Measurements from ENCODE around the gene DTNBP1. TPM values are rescaled to one million over a fixed set of nuclear protein-coding genes. Genes with fewer than 3 reads are reported as not detected.

The DTNBP1 gene
- total RNA-seq, 1 donor from 2014 or later, result 27.0 TPM

DNA sequence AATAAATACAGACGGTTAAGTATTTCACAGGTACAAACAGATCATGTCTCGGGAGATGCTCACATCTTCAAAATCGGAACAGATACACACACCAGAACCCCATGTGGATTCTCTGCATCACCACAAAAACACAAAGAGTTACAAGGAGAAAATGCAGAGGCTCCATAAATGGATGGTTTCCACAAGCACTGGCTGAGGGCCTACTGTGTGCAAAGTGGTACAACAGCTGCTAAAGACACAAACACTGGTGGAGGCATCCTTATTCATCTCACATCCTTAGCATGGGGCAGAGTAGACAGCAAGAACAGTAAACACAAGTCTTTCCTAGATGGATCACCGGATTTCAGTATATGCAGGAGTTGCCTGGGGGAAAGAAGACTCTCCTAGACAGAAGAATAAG lies 88.8 kb downstream of the DTNBP1 start:
- DNase-seq, result no peak
- ATAC-seq, result no peak

DNA sequence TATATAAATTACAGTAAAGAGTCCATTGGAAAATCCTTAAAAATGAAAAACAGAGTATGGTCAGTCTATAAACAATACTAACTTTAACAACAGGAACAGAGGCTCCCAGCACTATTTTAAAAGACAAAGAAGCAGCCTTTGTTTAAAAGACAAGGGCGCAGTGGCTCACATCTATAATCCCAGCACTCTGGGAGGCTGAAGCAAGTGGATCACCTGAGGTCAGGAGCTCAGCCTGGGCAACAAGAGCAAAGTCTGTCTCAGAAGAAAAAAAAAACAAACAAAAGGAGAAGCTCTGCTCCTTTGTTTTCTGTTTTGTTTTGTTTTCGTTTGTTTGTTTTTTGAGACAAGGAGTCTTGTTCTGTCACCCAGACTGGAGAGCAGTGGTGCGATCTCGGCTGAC lies 89.4 kb downstream of the DTNBP1 start:
- DNase-seq (no peak), ATAC-seq (no peak)
- intact Hi-C loops (cut with micrococcal nuclease), result no loop called here

More for the DNA sequence above, 88.8 kb downstream of the DTNBP1 start:
- intact Hi-C loops (cut with micrococcal nuclease), result no loop called here

DNA sequence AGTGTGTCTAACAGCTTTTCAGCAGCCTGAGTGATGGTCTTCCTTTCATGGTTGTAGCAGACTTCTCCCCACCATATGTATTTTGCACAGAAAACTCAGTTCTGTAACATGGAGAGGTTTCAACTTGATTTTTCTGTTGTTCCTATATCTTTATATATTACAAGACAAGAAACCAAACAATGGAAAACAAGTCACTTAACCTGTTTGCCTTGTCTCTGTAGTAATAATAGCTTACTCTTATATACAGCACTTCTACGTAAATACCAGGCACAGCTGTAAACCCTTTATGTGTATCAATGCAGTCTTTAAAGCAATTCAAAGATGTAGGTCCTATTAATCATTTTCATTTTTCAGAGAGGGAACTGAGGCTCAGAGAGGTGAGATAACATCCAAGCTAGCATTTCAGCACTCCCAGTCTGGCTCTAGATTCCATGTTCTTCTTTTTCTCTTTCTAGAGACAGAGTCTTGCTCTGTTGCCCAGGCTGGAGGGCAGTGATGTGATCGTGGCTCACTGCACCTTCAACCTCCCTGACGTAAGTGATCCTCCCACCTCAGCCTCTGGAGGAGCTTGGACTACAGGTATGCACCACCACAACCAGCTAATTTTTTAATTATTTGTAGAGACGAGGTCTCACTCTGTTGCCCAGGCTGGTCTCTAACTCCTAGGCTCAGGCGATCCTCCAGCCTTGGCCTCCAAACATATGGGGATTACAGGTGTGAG lies 90.4 kb downstream of the DTNBP1 start:
- ATAC-seq (no peak), DNase-seq (no peak)
- intact Hi-C loops (cut with micrococcal nuclease), result no loop called here

DNA sequence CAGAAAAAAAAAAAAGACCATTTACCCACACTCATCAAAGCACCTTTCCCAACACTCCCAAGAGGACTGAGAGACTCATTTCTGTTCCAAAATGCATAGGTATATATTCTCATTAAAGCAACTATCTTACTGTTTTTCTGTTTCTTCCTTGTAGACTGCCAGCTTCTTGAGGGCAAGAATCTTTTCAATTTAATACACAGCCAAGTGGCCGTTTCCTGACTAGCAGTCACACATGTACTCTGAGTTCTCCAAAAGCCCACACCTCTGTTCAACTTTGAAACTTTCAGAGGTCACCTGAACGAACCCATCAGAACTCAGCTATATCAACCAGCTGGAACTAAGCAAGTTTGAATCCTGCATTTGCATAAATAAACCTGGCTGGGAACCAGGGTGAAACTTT lies 92.7 kb downstream of the DTNBP1 start:
- DNase-seq, result no peak
- intact Hi-C loops (cut with micrococcal nuclease), result no loop called here

DNA sequence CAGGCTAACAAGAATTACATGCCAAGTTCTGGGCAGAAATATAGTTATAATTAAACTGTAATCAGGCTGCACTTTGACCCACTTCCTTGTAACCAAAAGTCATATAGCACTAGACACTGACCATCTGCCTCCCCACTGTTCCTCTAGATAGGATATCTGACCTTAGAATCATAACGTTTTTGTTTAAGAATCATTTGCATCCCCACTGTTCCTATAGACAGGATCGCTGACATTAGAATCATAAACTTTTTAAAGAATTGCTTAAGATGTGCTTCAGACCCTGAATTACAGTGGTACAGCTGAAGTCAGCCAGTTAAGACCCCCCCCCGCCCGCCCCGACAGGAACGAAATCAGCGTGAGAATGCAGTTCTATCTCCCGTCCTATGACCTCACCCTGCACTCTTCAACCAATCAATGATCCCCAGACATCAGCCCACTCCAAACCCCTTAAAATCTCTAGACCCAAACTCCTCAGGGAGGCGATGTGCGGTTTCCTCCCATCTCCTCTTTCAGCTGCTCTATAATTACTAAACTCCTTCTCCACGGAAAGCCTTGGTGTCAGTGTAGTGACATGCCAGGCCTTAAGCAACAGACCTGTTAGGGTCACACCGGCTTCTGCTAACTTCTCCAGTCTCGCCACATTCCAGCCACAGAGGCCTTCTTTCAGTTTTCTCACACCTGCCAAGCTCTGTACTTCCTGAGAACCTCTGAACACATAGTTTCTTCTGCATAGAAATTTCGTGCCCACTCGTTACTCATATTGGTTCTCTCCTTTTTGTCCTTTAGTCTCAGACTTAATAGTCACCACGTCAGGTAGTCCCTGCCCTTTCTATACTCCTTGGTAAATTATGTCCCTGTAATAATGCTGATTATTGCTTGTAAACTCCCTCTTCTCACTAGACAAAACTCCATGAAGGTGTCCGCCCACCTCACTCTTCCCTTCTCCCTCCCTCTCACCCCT lies 93.5 kb downstream of the DTNBP1 start:
- no peak for DNase-seq
- intact Hi-C loops (cut with micrococcal nuclease), result no loop called here
- peak; percentile 57 for ATAC-seq

More for the DNA sequence above, 92.7 kb downstream of the DTNBP1 start:
- no peak for ATAC-seq

GRCh38 chr6:15562977-15563376 lies 99.9 kb downstream of the DTNBP1 start:
- intact Hi-C loops (cut with micrococcal nuclease), result no loop called here

GRCh38 chr6:15561447-15562199 lies 101.2 kb downstream of the DTNBP1 start:
- intact Hi-C loops (cut with micrococcal nuclease), result no loop called here
- no peak for ATAC-seq

More at GRCh38 chr6:15562977-15563376, 99.9 kb downstream of the DTNBP1 start:
- ATAC-seq (no peak), DNase-seq (no peak)

DNA sequence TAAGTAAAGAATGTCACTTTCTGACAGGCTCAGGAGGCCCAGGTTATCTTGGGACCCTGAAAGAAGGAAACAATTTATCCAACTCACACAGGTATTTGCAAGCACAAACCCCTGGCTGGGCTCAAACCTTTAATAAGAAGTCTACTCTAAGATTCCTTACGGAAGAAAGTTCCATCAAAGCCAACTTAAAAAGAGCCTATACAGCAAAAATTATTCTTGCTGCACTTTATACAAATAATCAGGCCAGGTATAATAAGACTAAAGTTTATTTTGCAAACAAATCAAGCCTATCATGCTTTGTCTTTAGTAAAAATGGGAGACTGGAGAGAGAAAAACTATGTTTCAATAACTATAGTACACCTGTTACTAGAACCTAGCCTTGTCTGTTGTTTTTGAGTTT lies 102.1 kb downstream of the DTNBP1 start:
- no peak for ATAC-seq
- DNase-seq, result no peak
- intact Hi-C loops (cut with micrococcal nuclease), result no loop called here

More at GRCh38 chr6:15561447-15562199, 101.2 kb downstream of the DTNBP1 start:
- DNase-seq, result no peak

DNA sequence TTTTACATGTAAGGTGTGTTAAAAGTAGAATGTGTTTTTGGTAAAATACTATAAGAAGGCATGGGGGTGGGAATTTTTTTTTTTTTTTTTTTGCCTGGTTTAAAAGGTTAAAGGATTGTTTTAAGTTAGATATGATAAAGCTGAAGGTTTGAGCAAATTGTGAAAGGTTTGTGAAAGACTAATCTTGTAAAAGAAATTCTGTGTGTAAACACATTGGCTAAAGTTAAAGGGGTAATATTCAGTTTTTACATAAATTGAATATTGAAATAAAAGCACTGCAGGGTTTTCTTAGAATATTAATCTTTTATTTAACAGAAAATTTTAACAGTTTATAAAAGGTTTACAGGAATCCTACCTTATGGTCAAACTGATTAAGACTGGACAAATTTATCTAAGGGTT lies 105.7 kb downstream of the DTNBP1 start:
- intact Hi-C loops (cut with micrococcal nuclease), result no loop called here
- no peak for ATAC-seq
- no peak for DNase-seq

DNA sequence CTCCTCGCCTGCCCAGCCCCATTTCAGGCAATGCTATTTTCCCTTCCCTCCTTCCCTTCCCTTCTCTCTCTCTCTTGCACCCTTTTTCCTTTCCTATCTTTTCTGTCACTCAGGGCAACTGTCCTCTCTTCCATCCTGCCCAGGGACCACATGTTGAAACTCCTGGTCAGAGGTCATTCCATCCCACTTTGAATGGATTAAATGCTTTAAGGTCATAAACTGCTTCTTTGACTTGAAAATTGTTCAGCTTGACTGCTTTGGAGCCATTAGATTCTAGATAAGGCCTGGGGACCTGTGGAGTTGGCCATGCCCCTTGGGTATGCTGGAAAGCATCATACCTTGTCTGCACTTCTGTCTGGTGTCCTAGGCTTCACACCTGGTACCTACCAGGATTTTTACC lies 106.1 kb downstream of the DTNBP1 start:
- DNase-seq (no peak), ATAC-seq (no peak)
- intact Hi-C loops (cut with micrococcal nuclease), result no loop called here

- ATAC-seq (no peak), DNase-seq (no peak)
- intact Hi-C loops (cut with micrococcal nuclease), result no loop called here
Observed at GRCh38 chr6:15555101-15556038, 107.5 kb downstream of the DTNBP1 start.

GRCh38 chr6:15554728-15555100 lies 108.1 kb downstream of the DTNBP1 start:
- ATAC-seq (no peak), DNase-seq (no peak)
- intact Hi-C loops (cut with micrococcal nuclease), result no loop called here

- ATAC-seq (no peak), DNase-seq (no peak)
- intact Hi-C loops (cut with micrococcal nuclease), result no loop called here
Observed at GRCh38 chr6:15553736-15554294, 109.0 kb downstream of the DTNBP1 start.

- DNase-seq, result no peak
- peak; percentile 31 for ATAC-seq
- intact Hi-C loops (cut with micrococcal nuclease), result no loop called here
Observed at GRCh38 chr6:15553031-15553430, 109.8 kb downstream of the DTNBP1 start.

- intact Hi-C loops (cut with micrococcal nuclease), result no loop called here
- peak; percentile 48 for ATAC-seq
- no peak for DNase-seq
Observed at GRCh38 chr6:15551798-15552197, 111.0 kb downstream of the DTNBP1 start.

DNA sequence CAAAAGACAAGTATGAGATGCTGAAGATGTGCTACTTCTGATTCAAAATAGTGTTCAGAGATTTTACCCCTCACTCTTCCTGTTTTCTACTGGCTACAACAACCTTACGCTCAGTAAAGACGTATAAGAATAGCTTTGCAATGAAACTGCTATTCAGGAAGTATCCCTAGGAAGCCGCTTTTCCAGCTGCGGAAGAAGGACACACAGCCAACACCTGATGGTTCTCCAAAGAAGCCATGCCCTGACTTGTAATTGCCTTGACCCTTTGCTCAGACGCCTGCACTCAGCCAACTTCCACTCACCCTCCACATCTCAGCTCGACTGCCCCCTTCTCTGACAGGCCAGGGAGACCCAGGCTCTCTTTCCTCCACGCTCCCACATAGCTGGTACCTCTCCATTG lies 111.6 kb downstream of the DTNBP1 start:
- DNase-seq (no peak), ATAC-seq (peak; percentile 11)
- intact Hi-C loops (cut with micrococcal nuclease), result no loop called here

- intact Hi-C loops (cut with micrococcal nuclease), result no loop called here
- DNase-seq (no peak), ATAC-seq (no peak)
Observed at GRCh38 chr6:15550546-15551123, 112.2 kb downstream of the DTNBP1 start.

DNA sequence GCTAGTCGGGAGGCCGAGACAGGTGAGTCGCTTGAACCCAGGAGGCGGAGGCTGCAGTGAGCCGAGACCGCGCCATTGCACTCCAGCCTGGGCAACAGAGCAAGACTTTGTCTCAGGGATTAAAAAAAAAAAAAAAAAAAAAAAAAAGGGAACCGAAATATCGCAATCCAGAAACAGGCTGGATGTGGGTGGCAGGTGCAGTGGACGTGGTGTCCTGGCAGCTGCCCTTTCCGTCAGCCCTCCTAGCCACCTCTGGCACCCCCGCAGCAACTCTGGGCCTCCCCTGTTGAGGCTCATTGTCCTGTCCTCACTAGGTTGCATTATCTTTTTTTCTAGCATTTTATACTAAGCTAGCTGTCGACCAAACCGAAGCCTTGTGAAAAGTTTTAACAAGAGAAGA lies 113.5 kb downstream of the DTNBP1 start:
- ATAC-seq, result no peak
- intact Hi-C loops (cut with micrococcal nuclease), result no loop called here

More for the DNA sequence above, 113.5 kb downstream of the DTNBP1 start:
- no peak for DNase-seq
